Rectal smooth muscle tissue (tissue), 1 donor: ENCODE measurements around the gene SNCAIP.

ENCODE experiments used
- H3K27ac ChIP-seq: one replicate; pipeline ENCODE4 v1.7.0; 2013; ENCODE audit warnings: low read depth, low read length, inconsistent platforms
- H3K27me3 ChIP-seq: one replicate; pipeline ENCODE4 v1.7.0; 2013; ENCODE audit warnings: low read length; ENCODE audit not compliant: control insufficient read depth, insufficient read depth
- H3K36me3 ChIP-seq: one replicate; pipeline ENCODE4 v1.7.0; 2013; ENCODE audit warnings: low read length; ENCODE audit not compliant: control insufficient read depth, insufficient read depth
- H3K4me1 ChIP-seq: one replicate; pipeline ENCODE4 v1.7.0; 2013; ENCODE audit warnings: low read length; ENCODE audit not compliant: control insufficient read depth, insufficient read depth
- H3K4me3 ChIP-seq: one replicate; pipeline ENCODE4 v1.7.0; 2013; ENCODE audit warnings: low read length
- H3K9ac ChIP-seq: one replicate; pipeline ENCODE4 v1.7.0; 2013; ENCODE audit warnings: low read length

Gene SNCAIP

DNA sequence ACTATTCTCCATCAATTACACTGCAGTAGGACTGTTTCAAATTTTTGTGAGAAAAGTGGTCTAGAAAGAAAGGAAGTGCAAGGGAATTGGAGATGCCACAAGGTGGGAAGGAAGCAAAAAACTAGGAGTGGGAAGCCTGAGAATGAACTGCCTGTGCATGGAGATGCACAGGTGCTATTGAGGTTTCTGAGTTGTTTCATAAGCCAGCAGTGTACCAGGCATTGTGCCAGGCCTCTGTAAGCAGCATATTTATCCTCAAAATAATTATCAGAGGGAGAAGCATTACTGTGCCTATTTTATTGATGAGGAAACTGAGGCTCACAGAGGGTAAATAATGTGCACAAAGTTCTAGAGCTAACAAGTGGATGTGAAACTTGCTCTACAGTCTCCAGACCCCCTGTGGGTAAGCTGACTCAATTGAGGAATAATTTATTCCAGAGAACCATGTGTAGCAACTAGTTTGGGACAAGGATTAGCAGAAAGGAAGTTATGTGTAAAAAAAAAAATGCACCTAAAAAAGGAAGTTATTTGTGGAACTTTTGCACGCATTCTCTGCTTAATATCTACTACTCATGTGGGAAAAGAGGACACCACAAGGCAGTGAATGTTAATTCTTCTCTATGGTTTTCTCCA, 96.7 kb downstream of the SNCAIP start:
- Histone ChIP-seq H3K27me3 (no peaks in the 10 kb centered on the region), H3K27ac (no peak overlapping the region), H3K36me3 (no peaks in the 10 kb centered on the region), H3K4me3 (no peak overlapping the region), H3K9ac (no peak overlapping the region), H3K4me1 (no peaks in the 10 kb centered on the region)

DNA sequence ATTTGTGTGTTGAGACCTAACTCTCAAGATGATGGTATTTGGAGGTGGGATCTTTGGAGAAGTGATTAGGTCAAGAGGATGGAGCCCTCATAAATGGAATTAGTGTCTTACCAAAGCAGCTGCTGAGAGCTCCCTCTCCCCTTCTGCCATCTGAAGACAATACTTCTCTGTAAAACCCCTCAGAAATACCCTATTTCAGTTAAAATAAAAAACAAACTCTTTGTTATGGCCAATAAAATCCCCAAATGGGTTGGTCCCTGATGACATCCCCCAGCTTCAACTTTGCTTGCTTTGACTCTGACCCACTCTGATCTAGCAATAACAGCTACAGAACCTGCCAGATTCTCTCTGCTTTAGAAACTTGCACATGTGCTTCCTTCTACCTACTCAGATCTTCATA, 100.9 kb downstream of the SNCAIP start:
- Histone ChIP-seq H3K4me3 (no peak overlapping the region), H3K9ac (no peak overlapping the region), H3K27ac (no peak overlapping the region), H3K36me3 (no peaks in the 10 kb centered on the region), H3K27me3 (no peaks in the 10 kb centered on the region), H3K4me1 (no peaks in the 10 kb centered on the region)

DNA sequence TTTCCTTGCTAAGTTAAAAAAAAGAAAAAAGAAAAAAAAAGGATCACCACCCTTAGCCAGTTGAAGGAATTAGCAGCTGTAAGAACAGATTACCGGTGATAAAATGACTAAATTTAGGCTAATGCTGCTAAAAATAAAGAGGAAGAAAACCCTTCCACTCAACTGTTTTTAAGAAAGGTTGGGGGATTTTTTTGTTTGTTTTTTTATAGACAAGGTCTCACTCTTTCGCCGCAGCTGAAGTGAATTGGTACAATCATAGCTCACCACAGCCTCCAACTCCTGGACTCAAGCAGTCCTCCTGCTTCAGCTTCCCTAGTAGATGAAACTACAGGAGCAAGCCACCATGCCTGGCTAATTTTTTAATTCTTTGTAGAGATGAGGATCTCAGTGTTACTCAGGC, 101.7 kb downstream of the SNCAIP start:
- H3K36me3 ChIP-seq: no peaks in the 10 kb centered on the region
- no peaks in the 10 kb centered on the region for H3K4me1 ChIP-seq
- no peak overlapping the region for H3K9ac ChIP-seq
- no peak overlapping the region for H3K27ac ChIP-seq
- no peaks in the 10 kb centered on the region for H3K27me3 ChIP-seq
- H3K4me3 ChIP-seq: no peak overlapping the region

DNA sequence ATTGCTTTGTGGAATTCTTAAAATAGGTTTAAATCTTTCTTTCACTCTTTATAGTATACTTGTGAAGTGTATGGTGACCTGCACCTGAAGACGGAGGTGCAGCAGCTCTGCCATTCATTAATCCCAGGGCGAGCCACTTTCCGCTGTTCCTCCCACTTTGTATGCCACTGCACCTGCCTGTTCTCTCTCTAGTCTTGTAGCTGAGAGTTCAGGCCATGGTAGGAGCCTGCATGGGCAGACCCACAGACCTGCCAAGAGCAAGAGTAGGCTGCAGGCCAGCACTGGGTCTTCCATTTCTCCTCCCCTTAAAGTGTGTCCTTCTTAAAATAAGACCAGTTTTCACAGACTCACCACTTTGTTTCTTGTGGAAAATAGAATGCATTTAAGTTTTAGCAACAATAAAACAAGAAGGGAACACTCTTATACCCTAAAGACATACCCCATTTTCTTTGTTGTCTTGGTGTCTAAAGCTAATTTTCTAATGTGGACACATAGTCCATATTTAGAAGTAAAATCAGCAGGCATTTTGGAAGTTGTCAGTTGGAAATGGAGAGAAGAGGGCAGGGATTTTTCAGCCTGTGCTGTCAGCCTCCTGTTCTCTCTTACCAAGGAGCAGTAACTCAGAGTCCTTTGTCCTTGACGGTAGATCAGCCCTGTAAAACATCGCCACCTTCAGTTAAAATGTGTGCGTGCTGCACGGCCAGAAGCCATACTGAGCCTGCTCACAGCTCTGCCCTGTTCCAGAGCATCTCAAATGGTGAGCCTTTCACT, 103.2 kb downstream of the SNCAIP start:
- Histone ChIP-seq H3K27me3 (no peaks in the 10 kb centered on the region), H3K4me1 (no peaks in the 10 kb centered on the region), H3K27ac (no peak overlapping the region), H3K9ac (no peak overlapping the region), H3K36me3 (no peaks in the 10 kb centered on the region), H3K4me3 (no peak overlapping the region)

DNA sequence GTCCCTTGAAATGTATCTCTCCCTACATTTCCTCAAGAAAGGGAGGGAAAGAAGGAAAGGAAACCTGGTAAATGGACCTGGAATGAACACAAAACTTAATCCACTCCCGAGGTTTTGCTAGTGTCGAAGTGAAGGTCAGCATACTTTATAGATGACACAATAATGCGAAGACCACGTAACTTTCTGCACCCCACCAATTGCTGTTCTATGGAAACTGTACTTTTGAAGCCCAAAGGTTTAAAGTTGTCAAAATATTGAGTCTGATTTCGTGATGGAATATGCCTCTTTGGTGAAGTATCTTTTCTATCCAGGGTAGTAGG, 103.7 kb downstream of the SNCAIP start:
- Histone ChIP-seq H3K27me3 (no peaks in the 10 kb centered on the region), H3K36me3 (no peaks in the 10 kb centered on the region), H3K9ac (no peak overlapping the region), H3K4me3 (no peak overlapping the region), H3K27ac (no peak overlapping the region), H3K4me1 (no peaks in the 10 kb centered on the region)

DNA sequence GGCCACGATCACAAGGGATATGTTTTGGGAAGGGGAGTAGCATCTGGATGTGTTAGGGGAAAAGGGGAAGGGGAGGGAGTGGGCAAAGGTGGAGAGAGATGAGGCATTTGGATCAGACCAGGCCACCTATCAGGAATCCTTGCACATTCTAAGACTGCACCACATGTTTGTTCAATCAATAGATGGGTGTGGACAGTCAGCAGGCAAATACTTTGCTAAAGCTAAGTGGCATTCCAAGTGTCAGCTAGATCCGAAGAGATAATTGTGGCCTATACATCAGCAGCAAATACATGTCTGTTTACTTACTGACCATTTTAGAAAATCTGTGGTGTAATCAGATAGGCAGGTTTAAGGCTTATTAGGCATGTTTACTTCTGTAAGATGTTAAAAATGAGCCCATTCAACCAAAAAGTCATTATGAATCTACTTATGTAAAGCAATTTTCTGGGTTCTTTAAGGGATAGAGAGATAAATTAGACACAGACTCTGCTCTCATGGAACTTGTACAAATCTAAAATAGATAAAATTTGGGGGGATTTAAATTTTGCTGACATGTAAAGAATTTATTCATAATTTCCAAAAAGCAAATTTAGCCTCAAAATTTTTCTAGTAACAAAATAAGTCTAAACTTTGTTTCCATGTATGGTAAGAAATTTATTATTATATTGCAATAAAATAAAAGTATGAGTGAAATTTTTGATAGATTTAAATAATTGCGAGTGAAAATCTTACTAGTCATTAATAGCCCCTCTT, 107.3 kb downstream of the SNCAIP start:
- no peaks in the 10 kb centered on the region for H3K36me3 ChIP-seq
- H3K4me3 ChIP-seq: no peak overlapping the region
- no peaks in the 10 kb centered on the region for H3K27me3 ChIP-seq
- H3K4me1 ChIP-seq: no peaks in the 10 kb centered on the region
- H3K9ac ChIP-seq: no peak overlapping the region
- no peak overlapping the region for H3K27ac ChIP-seq

DNA sequence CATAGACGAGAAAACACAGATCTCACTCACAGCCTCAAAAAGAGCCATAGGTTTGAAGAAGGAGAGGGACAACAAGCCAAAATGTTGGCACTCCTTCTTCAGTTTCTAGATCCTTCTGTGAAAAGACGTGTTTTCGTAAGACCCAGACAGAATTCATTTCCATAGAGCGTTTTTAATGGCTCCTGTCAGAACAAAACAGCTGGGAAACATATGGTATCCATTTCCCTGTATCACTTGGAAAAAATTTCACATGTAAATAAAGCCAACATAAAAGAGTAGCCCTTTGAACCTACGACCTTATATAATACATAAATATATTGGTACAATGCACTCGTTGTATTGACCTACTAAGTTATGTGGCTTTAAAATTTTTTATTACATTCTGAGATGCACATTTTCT, 108.1 kb downstream of the SNCAIP start:
- no peaks in the 10 kb centered on the region for H3K4me1 ChIP-seq
- H3K4me3 ChIP-seq: no peak overlapping the region
- H3K27ac ChIP-seq: no peak overlapping the region
- no peaks in the 10 kb centered on the region for H3K36me3 ChIP-seq
- no peak overlapping the region for H3K9ac ChIP-seq
- H3K27me3 ChIP-seq: no peaks in the 10 kb centered on the region

DNA sequence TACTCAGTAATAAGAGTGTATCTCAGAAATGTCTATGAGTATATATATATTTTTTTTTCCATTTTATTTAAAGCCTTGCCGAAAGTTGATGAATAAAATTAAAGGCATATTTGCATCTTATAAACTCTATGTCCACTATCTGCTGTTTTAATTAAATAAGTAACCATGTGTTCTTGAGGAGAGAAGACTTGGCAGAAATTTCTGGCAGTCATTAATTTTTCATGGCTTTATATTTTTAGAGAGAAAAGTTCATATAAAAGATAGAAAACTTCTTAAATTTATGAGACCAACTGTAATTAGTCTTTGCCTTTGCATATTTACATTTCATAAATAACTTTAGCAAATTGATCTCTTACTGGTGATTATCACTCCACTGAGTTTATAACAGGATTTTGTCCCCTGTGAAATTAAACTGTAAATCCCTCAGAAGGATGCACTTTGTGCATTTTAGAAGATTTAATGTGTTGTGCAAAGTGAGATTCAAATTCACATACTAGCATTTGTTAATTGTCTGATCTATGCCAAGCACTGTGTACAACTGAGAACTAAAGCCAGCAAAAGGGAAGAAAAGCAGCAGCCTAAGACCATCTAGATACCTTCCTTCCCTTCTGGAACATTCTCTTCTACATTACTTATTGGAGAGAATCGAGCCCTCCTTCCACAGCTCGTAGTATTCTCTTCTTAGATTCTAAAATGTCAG, 108.7 kb downstream of the SNCAIP start:
- no peak overlapping the region for H3K9ac ChIP-seq

DNA sequence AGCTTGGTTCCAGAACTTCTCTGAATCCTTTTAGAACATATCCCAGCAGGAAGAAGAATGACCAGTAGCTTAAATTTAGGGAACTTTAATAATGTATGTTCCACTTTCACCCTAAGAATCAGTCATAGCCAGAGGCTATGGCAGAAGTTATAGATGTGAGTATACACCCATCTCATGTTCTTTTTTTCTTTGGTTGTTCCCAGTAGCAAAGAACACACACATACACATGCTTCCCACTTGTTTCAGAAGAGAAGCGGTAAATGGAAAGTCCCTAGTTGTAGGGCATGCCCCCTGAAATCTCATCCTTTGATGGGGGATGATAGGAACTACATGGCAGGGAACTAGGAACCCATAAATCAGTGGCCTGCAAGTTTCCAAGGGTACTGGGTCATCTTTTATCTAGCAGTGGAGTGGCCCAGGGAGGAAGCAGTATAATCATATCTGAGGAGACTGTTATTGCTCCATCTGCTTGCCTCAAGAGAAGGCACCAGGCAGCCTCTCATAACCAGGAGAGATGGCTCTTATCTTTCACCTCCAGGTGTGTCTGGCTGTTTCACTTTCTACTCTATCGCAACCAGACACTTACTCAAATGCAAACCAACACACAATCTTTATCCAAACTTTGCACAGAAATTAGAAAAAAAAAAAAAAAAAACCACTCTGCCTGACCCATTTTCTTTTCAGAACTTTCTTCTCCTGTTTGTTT, 109.5 kb downstream of the SNCAIP start:
- H3K4me1 ChIP-seq: no peaks in the 10 kb centered on the region
- H3K36me3 ChIP-seq: no peaks in the 10 kb centered on the region
- H3K4me3 ChIP-seq: no peak overlapping the region
- H3K27ac ChIP-seq: no peak overlapping the region
- H3K27me3 ChIP-seq: no peaks in the 10 kb centered on the region
- no peak overlapping the region for H3K9ac ChIP-seq

More for the DNA sequence above, 108.7 kb downstream of the SNCAIP start:
- Histone ChIP-seq H3K4me1 (no peaks in the 10 kb centered on the region), H3K27ac (no peak overlapping the region), H3K4me3 (no peak overlapping the region), H3K27me3 (no peaks in the 10 kb centered on the region), H3K36me3 (no peaks in the 10 kb centered on the region)

DNA sequence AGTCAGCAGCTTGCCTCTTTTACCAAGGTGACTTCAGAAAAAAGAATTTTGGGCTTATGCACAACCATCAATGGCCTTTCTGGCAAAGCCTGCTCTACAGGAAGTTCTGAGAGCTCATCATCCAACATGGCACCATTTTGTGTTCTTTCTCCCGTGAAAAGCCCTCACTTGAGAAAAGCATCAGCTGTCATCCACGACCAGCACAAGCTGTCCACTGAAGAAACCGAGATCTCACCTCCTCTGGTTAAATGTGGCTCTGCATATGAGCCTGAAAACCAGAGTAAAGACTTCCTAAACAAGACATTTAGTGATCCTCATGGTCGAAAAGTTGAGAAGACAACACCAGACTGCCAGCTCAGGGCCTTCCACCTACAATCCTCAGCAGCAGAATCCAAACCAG, 111.2 kb downstream of the SNCAIP start:
- no peaks in the 10 kb centered on the region for H3K36me3 ChIP-seq
- H3K4me1 ChIP-seq: no peaks in the 10 kb centered on the region
- no peak overlapping the region for H3K4me3 ChIP-seq
- H3K27me3 ChIP-seq: no peaks in the 10 kb centered on the region
- H3K9ac ChIP-seq: no peak overlapping the region
- H3K27ac ChIP-seq: no peak overlapping the region

DNA sequence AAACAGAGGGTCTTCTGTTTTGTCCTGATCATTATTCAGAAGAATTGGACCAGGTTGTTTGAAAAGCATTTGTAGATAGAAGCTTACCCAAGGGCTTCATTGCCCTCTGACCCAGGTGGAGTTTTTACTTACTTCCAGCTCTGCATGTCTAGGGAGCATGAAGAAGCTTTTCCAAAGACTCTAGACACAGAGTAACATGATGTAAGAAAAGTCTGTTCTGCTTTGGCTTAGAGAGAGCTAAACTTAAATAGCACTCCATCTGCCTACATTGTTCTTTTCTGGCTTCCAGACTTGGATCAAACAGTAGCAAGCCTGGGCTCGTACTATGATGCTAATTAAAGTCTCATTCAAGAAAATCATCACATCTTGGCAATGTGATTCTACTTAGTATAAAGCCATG, 112.1 kb downstream of the SNCAIP start:
- Histone ChIP-seq H3K27me3 (no peaks in the 10 kb centered on the region), H3K36me3 (no peaks in the 10 kb centered on the region), H3K4me3 (no peak overlapping the region), H3K9ac (no peak overlapping the region), H3K4me1 (no peaks in the 10 kb centered on the region), H3K27ac (no peak overlapping the region)

DNA sequence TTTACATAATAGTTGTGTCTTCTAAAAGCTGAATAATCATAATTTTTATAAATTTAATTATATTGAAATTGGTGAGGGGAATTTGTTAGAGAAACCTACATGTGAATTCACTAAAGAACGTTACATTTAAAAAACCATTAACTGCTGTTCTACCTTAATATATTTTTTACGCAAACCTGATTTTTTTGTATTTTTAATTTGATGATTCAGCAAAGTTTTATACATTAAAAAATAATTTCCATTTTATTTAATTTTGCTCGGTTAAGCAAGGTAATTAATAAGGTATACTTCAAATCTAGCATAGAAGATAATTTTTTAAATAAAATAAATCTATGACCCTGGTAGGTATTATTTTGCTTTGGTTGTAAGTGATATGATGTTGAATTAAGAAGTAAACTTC, 114.3 kb downstream of the SNCAIP start:
- H3K4me1 ChIP-seq: no peaks in the 10 kb centered on the region
- no peak overlapping the region for H3K27ac ChIP-seq
- no peak overlapping the region for H3K4me3 ChIP-seq
- H3K36me3 ChIP-seq: no peaks in the 10 kb centered on the region
- no peaks in the 10 kb centered on the region for H3K27me3 ChIP-seq
- no peak overlapping the region for H3K9ac ChIP-seq
